HepG2 (cell line): ENCODE measurements around the gene MSH3. TPM values are rescaled to one million over a fixed set of nuclear protein-coding genes. Genes with fewer than 3 reads are reported as not detected.

Source experiments
- ATAC-seq: fragments of 200-7000 bp; cut with Tn5 transposase; 3 replicates; pipeline ENCODE4 v1.9.1; 2020; ENCODE audit warnings: mild to moderate bottlenecking, moderate library complexity
- BruUV-seq: library from RNA; stranded (reverse); fragments of 400-500 nt; replicated peaks from 2 replicates; lab custom pipeline; 2021; lab: Mats Ljungman, UMichigan
- CTCF ChIA-PET: fragments of 300-600 bp; formaldehyde crosslinking; extraction: SDS; loops from one replicate; lab custom pipeline; 2021; ENCODE audit warnings: low total read pairs, inconsistent platforms, low intra/inter-chr PET ratio; lab: Yijun Ruan, JAX
- POLR2A ChIA-PET: fragments of 350-600 bp; sonication (Branson Sonifier 250); formaldehyde crosslinking; loops from one replicate; lab custom pipeline; 2020; ENCODE audit warnings: antibody characterized with exemption, inconsistent platforms; lab: Yijun Ruan, JAX
- DNase-seq: peaks from one replicate; pipeline ENCODE4 v3.0.0-alpha.2; 2015; ENCODE audit warnings: low spot score
- FAIRE-seq: peaks from 3 replicates; lab custom pipeline; 2011; peaks lifted over from hg19 to GRCh38; lab: Jason Lieb, UNC
- H2AFZ ChIP-seq: one replicate; pipeline ENCODE4 v1.6.1; 2011; ENCODE audit warnings: low read length, inconsistent platforms
- H3K27ac ChIP-seq: fragments of 300-600 bp; 3 replicates; pipeline ENCODE4 v1.8.0; 2011; ENCODE audit warnings: mixed run types, mild to moderate bottlenecking, mixed read lengths, low read length, inconsistent platforms; ENCODE audit not compliant: insufficient read depth; ENCODE audit errors: extremely low read length
- H3K27me3 ChIP-seq, 2 experiments: fragments of 200-600 bp in 1 of 2; 2 replicates in 1 of 2; 3 replicates in 1 of 2; pipeline versions ENCODE4 v1.6.0 to v1.8.0; 2011; ENCODE audit warnings: low read length in 2 of 2, mild to moderate bottlenecking in 2 of 2, moderate library complexity in 2 of 2, inconsistent platforms in 1 of 2; ENCODE audit not compliant: insufficient read depth in 2 of 2, control insufficient read depth in 1 of 2
- H3K36me3 ChIP-seq, 2 experiments: fragments of 200-600 bp in 1 of 2; replicated peaks in 1 of 2; 2 replicates in 1 of 2; 3 replicates in 1 of 2; pipeline versions ENCODE4 v1.5.1 to v1.8.0; 2011; ENCODE audit warnings: low read length in 2 of 2, inconsistent platforms in 1 of 2; ENCODE audit not compliant: insufficient read depth in 2 of 2, control insufficient read depth in 1 of 2
- H3K4me1 ChIP-seq: 2 replicates; pipeline ENCODE4 v1.5.1; 2012; ENCODE audit warnings: low read length, inconsistent platforms; ENCODE audit not compliant: insufficient read depth
- H3K4me2 ChIP-seq: 2 replicates; pipeline ENCODE4 v1.6.0; 2011; ENCODE audit warnings: low read depth, low read length, inconsistent platforms
- H3K4me3 ChIP-seq, 3 experiments: fragments of 200-600 bp in 1 of 3; sonication (generic), shearing (Covaris generic) in 1 of 3; replicated peaks in 1 of 3; 2 replicates each; pipeline ENCODE4 v1.5.1; 2011 to 2016; ENCODE audit warnings: low read length in 3 of 3, inconsistent platforms in 2 of 3, low read depth in 2 of 3, mild to moderate bottlenecking in 2 of 3, control low read depth in 1 of 3, mixed read lengths in 1 of 3; ENCODE audit not compliant: insufficient read depth in 1 of 3
- H3K79me2 ChIP-seq: one replicate; pipeline ENCODE4 v1.6.1; 2011; ENCODE audit warnings: low read length, inconsistent platforms; ENCODE audit not compliant: insufficient read depth
- H3K9ac ChIP-seq: 2 replicates; pipeline ENCODE4 v1.6.0; 2011; ENCODE audit warnings: mild to moderate bottlenecking, low read depth, low read length, inconsistent platforms; ENCODE audit not compliant: insufficient read depth
- H3K9me3 ChIP-seq: 2 replicates; pipeline ENCODE4 v1.5.1; 2012; ENCODE audit warnings: mild to moderate bottlenecking, low read length
- H4K20me1 ChIP-seq: 2 replicates; pipeline ENCODE4 v1.6.0; 2011; ENCODE audit warnings: inconsistent platforms, mild to moderate bottlenecking, low read length, moderate library complexity; ENCODE audit not compliant: insufficient read depth
- KAT7 ChIP-seq: IDR thresholded peaks from 2 replicates; pipeline ENCODE4 v1.6.1; 2018; ENCODE audit warnings: borderline replicate concordance, missing compliant biosample characterization
- PCBP1 ChIP-seq: fragments of 200-400 bp; formaldehyde crosslinking; IDR thresholded peaks from 2 replicates; pipeline ENCODE4 v1.6.1; 2017; ENCODE audit warnings: mild to moderate bottlenecking, low read depth, low read length, borderline replicate concordance
- POLR2AphosphoS5 ChIP-seq: IDR thresholded peaks from 2 replicates; pipeline ENCODE4 v1.6.1; 2012; ENCODE audit warnings: low read depth, low read length
- TRIM24 ChIP-seq: sonication (generic); formaldehyde crosslinking; IDR thresholded peaks from 2 replicates; pipeline ENCODE4 v1.8.0; 2022; ENCODE audit warnings: mild to moderate bottlenecking, missing genetic modification reagents
- ZNF275 ChIP-seq: sonication (generic); formaldehyde crosslinking; IDR thresholded peaks from 2 replicates; pipeline ENCODE4 v1.8.0; 2022; ENCODE audit warnings: missing genetic modification reagents, mild to moderate bottlenecking, inconsistent platforms, borderline replicate concordance
- ZNF670 ChIP-seq: sonication (generic); formaldehyde crosslinking; IDR thresholded peaks from 2 replicates; pipeline ENCODE4 v1.8.0; 2022; ENCODE audit warnings: mild to moderate bottlenecking, missing genetic modification reagents, borderline replicate concordance
- ZNF777 ChIP-seq: sonication (generic); formaldehyde crosslinking; IDR thresholded peaks from 2 replicates; pipeline ENCODE4 v1.4.0; 2020; ENCODE audit warnings: missing genetic modification reagents
- WGBS: methylation state at CpG from one replicate; pipeline ENCODE4 v1.1.6; 2017; ENCODE audit warnings: low lambda C conversion rate; 5-methylcytosine and 5-hydroxymethylcytosine counted together
- in situ Hi-C: cut with HindIII; loops from 2 replicates; pipeline ENCODE4 v1.10.0; 2017; ENCODE audit warnings: low pct_unique_long_range_greater_than_20kb; ENCODE audit not compliant: extremely low pct_ligation_motif_present
- intact Hi-C: fragments of 100-400 bp; cut with micrococcal nuclease; formaldehyde crosslinking; loops from one replicate; pipeline ENCODE4 v1.10.0; 2022; ENCODE audit not compliant: unreplicated experiment
- polyA plus RNA-seq, 8 experiments: library from polyadenylated mRNA; depleted of rRNA in 3 of 8; stranded (reverse) in 7 of 8; unstranded in 1 of 8; fragments of >200 nt; fragmentation: Illumina TruSeq in 4 of 8; extraction: Trizol in 4 of 8; gene quantifications; 2 replicates each; pipeline versions ENCODE4 v1.2.1 to v1.2.3, GENCODE V29; 2011 to 2016; ENCODE audit warnings: low read depth in 4 of 8, missing spikeins in 1 of 8, mixed read lengths in 1 of 8; ENCODE audit not compliant: insufficient read depth in 1 of 8
- total RNA-seq, 5 experiments: library from RNA; depleted of rRNA; stranded (reverse); fragments of >200 nt; fragmentation: Illumina TruSeq; extraction: Trizol; gene quantifications; 2 replicates each; pipeline ENCODE4 v1.2.3, GENCODE V29; 2016; ENCODE audit warnings: low read depth in 1 of 5
- TF ChIP-seq, protein P1 (sequence below): sonication (generic); formaldehyde crosslinking; IDR thresholded peaks from 2 replicates; pipeline ENCODE4 v1.4.0; 2020; ENCODE audit warnings: mild to moderate bottlenecking, missing genetic modification reagents

MSH3 gene
- total and polyA plus RNA-seq, 2 of the 13 experiments (the other 11 are each of a cell fraction or from before 2014, with no cell fraction given), result 4.0 to 16.4 TPM

DNA sequence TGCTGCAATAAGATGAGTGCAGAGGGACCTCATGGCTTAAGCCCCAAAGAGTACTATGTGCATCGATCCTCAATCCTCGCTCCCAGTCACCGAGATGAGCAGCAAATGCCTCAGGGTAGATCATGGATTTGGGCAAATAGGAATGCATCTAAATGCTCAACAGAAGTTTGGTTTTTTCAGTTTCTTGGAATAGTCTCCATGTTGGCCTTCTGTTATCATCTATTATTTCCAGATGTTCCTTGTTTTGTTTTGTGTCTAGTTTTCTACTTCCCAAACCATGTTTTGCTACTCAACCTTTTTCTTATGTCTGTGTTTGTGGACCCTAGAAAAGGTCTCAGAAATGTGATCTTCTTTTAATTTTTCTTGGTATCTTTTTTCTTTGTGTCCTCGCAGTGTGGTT is 262.2 kb downstream of the MSH3 start:
- TF ChIP-seq ZNF777 (CRISPR knock-in tag), result no peak
- TF ChIP-seq ZNF670, result no peak
- no peak for TF ChIP-seq ZNF275 (CRISPR knock-in tag)
- TF ChIP-seq PCBP1, result no peak
- no peak for TF ChIP-seq TRIM24 (CRISPR knock-in tag)
- TF ChIP-seq, protein P1, sequence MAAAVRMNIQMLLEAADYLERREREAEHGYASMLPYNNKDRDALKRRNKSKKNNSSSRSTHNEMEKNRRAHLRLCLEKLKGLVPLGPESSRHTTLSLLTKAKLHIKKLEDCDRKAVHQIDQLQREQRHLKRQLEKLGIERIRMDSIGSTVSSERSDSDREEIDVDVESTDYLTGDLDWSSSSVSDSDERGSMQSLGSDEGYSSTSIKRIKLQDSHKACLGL, result no peak
- TF ChIP-seq KAT7 (CRISPR knock-in tag), result no peak
- no peak for TF ChIP-seq POLR2AphosphoS5
- no peak overlapping the region for H2AFZ ChIP-seq
- FAIRE-seq (no peak), ATAC-seq (no peak), DNase-seq (no peak)
- intact Hi-C loops, result no loop called here
- ChIA-PET POLR2A (no interaction called here), CTCF (no interaction called here)
- no peaks in the 10 kb centered on the region for H3K79me2 ChIP-seq
- no peak overlapping the region for H3K4me2 ChIP-seq
- no peak overlapping the region for H3K9ac ChIP-seq
- H3K27ac ChIP-seq, result no peak overlapping the region
- peaks cover 0 to 1% of the 10 kb centered on the region in 2 experiments; a peak in 1 of 5 replicates for H3K27me3 ChIP-seq
- H3K36me3 ChIP-seq, result no peaks in the 10 kb centered on the region
- H3K4me1 ChIP-seq, result no peaks in the 10 kb centered on the region
- in situ Hi-C loops, result no loop called here
- no peak overlapping the region for H3K4me3 ChIP-seq
- WGBS, result 74% methylated on average over 4 of the region's 4 CpGs
- no peaks in the 10 kb centered on the region; the same call in 1 of the 2 replicates for H3K9me3 ChIP-seq
- no peaks in the 10 kb centered on the region for H4K20me1 ChIP-seq
- BruUV-seq, result no TSS peak
